DMS53 treated with DMSO at 0.1 percent for 48 hours (cell line): ENCODE results near the gene R3HDM2.
"Not testable (repeated sequence)": the region's sequence is repeated elsewhere in the genome, so short reads cannot be mapped to it uniquely, and the experiment has no call there.

Experiments
- DNase-seq: peaks from one replicate; lab custom pipeline; 2025; ENCODE audit not compliant: unreplicated experiment; lab: John Stamatoyannopoulos, UW

R3HDM2 gene

DNA sequence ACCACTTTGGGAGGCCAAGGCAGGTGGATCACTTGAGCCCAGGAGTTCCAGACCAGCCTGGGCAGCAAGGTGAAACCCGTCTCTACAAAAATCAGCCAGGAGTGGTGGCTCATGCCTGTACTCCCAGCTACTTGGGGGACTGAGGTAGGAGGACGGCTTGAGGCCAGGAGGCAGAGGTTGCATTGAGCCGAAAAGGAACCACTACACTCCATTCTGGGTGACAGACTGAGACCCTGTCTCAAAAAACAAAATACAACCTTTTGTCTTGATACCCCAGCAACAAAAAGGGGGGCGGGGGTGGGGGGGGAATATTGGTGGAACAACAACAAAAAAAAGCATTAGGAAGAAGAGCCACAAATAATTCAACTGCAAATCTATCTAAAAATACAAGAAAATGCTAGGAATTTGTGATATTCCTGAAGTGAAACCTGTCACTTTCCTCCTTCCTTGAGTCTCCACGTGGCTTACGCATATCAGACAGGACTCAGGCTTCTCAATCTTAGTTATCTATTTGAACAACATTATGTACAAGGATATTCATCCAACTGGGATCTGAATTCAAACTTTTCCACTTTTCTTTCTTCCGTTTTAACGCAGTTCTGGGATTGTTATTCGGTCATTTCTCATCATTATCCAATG, 1.3 kb downstream of the R3HDM2 start:
- peak; percentile 41 for DNase-seq

DNA sequence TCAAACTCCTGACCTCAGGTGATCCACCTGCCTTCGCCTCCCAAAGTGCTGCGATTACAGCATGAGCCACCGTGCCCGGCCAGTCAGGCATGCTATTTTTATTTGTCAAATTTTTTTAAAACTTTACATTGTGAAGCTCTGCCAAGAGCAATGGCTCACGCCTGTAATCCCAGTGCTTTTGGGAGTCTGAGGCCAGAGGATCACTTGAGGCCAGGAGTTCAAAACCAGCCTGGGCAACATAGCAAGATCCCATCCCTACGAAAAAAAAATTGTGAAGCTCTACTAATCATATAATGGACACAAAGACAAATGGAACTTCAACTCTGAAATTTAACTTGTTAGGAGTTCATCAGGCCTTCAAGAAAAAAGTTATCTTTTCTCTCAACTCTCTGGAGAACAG, 1.9 kb downstream of the R3HDM2 start:
- DNase-seq, result no peak

DNA sequence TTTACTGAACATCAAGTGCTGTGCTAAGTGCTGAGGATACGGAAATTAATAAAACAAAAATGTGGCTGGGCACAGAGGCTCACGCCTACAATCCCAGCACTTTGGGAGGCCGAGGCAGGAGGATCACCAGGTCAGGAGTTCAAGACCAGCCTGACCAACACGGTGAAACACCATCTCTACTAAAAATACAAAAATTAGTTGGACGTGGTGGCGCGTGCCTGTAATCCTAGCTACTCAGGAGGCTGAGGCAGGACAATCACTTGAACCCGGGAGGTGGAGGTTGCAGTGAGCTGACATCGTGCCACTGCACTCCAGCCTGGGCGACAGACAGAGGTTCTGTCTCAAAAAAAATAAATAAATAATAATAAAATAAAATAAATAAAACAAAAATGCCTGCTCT, 3.9 kb downstream of the R3HDM2 start:
- DNase-seq, result not testable (repeated sequence)

DNA sequence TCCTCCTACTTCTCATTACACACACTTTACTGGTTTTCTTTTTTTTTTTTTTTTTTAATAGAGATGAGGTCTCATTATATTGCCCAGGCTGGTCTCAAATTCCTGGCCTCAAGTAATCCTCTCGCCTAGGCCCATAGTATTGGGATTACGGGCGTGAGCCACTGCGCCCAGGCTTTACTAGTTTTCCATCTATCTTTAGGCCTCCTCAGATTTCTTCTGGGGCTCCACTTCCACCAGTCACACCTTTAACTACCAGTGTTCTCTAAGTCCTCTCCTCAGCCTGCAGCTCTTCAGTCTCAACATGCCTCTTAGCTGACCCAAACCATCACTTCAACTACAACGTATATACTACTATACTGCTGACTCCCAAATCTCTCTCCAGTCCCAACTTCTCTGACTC, 10.4 kb downstream of the R3HDM2 start:
- DNase-seq, result no peak

DNA sequence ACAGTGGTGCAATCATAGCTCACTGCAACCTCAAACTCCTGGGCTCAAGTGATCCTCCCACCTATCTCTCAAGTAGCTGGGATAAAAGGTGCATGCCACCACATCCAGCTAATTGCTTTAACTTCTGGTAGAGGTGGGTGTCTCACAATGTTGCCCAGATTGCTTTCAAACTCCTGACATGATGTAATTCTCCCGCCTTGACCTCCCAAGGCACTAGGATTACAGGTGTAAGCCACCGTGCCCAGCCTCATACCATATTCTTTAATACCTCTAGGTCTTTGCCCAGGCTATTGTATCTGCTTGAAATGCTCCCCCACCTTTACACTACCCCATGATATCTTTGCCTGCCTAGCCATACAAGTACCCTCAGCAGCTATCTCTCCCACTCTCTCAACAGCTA, 11.3 kb downstream of the R3HDM2 start:
- no peak for DNase-seq

DNA sequence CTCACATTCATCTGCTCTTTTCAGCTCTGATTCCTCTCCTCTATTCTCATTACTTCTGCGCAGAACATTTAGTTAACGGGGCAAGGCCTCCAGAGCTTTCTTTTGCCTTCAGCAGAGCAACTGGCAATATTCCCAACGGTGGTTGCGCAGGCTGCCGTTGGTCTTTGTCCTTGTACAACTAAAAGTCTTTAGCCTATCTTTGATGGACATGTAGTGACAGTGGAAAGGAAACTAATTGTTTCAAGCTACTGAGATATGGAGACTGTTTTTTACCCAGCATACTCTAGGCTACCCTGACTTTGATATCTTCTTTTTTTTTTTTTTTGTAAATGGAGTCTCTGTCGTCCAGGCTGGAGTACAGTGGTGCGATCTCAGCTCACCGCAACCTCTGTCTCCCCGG, 12.6 kb downstream of the R3HDM2 start:
- DNase-seq, result no peak

DNA sequence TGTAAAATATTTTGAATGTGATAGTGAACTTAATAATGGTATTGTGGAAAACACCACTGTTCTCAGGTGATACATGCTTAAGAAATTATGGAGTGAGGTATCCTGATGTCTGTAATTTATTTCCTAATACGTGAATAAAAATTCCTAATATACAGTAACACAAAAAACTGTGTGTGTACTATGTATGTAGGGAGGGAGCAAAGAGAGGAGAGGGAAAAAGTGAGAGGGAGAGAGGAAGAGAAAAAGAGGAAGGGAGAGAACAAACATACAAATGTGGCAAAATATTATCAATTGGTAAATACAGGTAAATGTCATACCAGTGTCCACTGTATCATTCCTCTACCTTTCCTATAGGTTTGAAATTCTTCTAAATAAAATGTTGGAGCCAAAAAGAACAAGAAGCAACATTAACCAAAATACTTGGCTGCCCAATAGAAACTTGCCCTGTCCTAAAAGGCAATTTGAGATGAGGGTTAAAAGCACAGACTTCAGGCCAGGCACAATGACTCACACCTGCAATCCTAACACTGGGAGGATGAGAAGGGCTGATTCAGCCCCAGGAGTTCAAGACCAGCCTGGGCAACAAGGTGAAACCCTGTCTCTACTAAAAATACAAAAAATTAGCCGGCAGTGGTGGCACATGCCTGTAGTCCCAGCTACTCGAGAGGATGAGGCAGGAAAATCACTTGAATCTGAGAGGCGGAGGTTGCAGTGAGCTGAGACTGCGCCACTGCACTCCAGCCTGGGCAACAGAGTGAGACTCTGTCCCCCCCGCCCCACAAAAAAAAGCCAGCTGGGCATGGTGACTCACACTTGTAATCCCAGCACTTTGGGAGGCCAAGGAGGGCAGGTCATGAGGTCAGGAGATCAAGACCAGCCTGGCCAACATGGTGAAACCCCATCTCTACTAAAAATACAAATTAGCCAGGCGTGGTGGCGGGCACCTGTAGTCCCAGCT, 14.5 kb downstream of the R3HDM2 start:
- no peak for DNase-seq

DNA sequence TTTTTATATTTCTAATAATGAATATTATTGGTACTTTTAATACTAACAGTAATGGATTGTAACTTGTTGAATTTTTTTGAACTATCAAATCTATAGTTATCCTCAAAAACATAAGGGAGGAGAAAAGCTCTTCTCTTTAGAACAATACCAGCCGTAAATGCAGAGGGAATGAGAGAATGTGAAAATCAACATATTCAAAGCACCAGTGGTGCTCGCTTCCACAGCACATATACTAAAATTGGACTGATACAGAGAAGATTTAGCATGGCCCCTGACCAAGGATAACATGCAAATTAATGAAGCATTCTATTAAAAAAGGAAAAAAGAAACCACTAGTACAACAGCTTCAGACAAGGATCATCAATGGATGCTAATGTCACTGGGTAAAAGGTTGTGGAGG, 15.8 kb downstream of the R3HDM2 start:
- no peak for DNase-seq

DNA sequence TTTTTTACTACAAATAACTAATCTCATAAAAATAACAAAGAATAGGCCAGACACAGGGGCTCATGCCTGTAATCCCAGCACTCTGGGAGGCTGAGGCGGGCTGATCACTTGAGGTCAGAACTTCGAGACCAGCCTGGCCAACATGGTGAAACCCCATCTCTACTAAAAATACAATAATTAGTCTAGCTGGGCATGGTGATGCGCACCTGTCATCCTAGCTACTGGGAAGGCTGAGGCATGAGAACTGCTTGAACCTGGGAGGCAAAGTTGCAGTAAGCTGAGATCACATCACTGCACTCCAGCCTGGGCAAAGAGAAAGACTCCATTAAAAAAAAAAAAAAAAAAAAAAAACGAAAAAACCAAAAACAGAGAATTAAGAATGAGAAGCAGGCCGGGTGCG, 16.7 kb downstream of the R3HDM2 start:
- not testable (repeated sequence) for DNase-seq

DNA sequence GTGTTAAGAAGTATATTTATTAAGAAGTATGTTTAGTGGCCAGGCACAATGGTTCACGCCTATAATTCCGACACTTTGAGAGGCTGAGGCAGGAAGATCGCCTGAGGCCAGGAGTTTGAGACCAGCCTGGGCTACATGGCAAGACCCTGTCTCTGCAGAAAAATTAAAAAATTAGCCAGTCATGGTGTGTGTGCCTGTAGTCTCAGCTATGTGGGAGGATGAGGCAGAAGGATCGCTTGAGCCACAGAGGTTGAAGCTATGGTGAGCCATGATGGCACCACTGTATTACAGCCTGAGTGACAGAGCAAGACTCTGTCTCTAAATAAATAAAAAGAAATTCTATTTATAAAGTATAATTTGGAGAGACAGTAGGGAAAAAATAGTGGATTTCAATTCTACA, 20.3 kb downstream of the R3HDM2 start:
- no peak for DNase-seq

DNA sequence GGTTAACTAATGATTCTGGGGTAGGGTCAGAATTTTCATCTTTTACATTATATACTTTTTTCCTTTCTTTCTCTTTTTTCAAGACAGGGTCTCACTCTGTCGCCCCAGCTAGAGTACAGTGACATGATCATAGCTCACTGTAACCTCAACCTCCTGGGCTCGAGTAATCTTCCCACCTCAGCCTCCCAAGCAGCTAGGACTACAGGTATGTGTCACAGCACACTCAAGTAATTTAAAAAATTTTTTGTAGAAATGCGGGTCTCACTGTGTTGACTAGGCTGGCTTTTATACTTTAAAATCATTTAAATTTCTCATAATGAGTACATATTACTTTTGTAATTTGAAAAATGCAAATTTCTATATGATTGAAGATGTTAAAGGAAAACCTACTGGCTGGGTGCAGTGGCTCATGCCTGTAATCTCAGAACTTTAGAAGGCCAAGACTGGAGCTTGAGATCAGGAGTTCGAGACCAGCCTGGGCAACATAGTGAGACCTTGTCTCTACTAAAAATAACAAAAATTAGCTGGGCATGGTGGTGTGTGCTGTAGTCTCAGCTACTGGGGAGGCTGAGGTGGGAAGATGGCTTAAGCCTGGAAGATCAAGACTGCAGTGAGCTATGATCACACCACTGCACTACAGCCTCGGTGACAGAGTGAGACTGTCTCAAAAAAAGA, 25.7 kb downstream of the R3HDM2 start:
- no peak for DNase-seq

DNA sequence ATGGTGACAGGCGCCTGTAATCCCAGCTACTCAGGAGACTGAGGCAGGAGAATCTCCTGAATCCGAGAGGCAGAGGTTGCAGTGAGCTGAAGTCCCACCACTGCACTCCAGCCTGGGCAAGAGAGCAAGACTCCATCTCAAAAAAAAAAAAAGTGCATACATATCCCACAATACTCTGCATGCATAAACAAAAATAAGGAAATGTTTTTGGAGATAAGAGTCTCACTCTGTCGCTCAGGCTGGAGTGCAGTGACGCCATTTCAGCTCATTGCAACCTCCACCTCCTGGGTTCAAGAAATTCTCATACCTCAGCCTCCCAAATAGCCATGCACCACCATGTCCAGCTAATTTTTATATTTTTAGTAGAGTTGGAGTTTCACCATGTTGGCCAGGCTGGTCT, 28.7 kb downstream of the R3HDM2 start:
- DNase-seq, result not testable (repeated sequence)

DNA sequence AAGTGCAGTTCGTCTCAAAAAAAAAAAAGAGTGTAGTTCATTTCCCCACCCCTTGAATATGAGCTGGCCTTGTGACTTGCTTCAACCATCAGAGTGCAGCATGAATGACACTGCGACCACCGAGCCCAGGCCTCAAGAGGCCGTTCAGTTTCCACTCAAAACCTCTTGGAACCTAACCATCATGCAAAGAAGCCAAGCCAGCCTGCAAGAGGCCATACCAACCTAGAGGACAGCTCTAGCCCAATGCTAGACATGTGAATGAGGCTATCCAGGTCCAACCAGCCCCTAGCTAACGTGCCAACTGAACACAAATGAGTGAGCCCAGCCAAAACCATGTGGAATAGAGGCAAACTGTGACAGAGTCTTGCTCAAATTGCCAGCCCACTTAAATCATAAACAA, 29.7 kb downstream of the R3HDM2 start:
- no peak for DNase-seq

DNA sequence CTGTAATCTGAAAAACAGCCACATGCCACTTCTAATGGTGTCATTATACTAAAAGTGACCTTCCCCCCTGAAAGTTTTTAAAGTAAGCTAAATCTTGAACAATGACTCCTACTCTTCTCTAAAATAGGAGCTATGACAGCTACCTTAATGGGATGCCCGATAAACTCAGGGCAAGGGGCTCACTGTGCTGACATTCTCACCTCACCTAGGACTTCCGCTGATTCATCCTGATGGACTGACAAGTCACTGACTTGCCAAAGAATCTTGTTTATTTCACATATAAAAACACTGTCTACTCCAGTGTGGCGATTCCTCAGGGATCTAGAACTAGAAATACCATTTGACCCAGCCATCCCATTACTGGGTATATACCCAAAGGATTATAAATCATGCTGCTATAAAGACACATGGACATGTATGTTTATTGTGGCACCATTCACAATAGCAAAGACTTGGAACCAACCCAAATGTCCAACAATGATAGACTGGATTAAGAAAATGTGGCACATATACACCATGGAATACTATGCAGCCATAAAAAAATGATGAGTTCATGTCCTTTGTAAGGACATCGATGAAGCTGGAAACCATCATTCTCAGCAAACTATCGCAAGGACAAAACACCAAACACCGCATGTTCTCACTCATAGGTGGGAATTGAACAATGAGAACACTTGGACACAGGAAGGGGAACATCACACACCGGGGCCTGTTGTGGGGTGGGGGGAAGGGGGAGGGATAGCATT, 31.0 kb downstream of the R3HDM2 start:
- DNase-seq, result not testable (repeated sequence)

DNA sequence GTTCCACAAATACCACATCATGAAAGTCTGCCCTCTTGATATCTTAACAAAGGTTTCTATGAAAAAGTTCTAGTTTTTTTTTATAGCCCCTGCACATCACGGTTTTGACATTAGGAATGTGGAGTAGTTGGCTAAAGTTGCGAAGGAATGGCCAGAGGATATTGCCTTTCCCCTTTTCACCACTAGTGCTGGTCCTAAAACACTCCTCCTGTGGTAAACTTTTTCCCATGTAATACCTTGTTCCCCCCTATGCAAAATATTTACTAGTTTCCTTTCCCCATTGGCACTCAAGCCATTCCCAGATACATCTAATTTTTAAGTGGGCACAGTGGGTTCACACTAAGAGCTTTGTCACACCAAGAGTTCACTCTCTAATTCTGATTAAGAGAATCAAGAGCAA, 33.4 kb downstream of the R3HDM2 start:
- no peak for DNase-seq

DNA sequence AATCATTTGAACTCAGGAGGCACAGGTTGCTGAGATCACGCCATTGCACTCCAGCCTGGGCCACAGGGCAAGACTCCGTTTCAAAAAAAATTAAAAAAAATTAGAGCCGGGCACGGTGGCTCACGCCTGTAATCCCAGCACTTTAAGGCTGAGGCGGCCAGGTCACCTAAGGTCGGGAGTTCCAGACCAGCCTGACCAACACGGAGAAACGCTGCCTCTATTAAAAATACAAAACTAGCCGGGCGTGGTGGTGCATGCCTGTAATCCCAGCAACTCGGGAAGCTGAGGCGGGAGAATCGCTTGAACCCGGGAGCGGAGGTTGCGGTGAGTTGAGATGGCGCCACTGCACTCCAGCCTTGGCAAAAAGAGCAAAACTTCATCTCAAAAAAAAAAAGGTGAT, 35.7 kb downstream of the R3HDM2 start:
- DNase-seq, result no peak

DNA sequence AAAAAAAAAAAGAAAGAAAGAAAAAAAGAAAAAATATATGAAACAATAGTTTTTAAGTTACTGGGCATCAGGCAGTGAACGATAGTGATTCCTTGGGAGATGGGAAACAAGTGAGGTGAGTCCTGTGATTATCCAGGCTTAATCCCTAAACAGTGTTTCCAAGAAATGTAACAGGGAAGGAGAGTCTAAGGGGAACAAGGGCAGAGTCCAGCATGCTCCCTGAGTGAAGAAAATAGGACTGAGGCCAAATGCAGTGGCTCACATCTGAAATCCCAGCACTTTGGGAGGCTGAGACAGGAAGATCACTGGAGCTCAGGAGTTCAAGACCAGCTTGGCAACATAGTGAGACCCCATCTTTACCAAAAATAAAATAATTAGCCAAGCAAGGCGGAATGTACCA, 40.7 kb downstream of the R3HDM2 start:
- no peak for DNase-seq

DNA sequence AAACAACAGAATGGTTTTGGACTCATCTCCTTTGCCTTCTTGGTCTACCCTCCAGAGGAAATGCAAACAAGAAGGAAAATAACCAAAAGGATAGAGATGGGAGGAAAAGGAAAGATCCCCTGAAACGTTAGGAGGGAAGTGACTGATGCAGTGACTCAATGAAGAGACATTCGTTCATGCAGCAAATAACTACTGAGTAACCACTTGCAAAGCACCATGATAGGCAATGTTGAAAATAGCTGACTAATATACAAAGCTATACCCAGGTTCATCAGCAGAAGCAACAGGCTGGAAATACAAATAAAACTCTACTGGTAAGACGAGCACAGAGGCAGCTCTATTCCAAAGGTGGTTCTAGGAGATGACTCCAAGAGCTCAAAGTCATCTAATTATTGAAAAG, 41.8 kb downstream of the R3HDM2 start:
- DNase-seq, result no peak

DNA sequence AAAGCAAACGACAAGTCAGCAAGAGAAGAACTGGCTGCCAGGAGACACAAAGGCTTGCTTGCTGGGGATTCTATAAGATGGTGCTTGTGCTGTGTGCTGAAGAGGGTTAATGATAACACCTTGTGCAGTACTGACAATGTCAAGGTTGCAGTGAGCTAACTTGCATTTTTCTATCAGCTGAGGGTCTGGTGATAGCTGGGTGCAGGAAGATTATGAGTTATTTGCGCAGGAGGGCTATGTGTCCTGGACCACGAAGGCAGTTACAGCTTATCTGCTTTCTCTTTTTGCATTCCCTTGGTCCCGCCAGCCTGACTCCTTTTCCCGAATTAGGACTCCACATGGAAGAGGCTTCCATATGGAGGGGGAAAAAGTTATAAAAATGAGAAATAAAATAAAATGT, 42.4 kb downstream of the R3HDM2 start:
- DNase-seq, result no peak

DNA sequence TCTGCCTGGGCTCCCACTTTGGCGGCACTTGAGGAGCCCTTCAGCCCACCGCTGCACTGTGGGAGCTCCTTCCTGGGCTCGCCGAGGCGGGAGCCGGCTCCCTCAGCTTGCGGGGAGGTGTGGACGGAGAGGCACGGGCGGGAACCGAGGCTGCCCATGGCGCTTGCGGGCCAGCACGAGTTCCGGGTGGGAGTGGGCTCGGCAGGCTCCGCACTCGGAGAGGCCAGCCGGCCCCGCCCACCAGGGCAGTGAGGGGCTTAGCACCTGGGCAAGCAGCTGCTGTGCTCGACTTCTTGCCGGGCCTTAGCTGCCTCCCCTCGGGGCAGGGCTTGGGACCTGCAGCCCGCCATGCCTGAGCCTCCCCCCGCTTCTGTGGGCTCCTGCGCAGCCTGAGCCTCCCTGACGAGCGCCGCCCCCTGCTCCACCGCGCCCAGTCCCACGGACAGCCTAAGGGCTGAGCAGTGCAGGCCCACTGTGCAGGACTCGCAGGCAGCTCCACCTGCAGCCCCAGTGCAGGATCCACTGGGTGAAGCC, 44.6 kb downstream of the R3HDM2 start:
- DNase-seq, result no peak

DNA sequence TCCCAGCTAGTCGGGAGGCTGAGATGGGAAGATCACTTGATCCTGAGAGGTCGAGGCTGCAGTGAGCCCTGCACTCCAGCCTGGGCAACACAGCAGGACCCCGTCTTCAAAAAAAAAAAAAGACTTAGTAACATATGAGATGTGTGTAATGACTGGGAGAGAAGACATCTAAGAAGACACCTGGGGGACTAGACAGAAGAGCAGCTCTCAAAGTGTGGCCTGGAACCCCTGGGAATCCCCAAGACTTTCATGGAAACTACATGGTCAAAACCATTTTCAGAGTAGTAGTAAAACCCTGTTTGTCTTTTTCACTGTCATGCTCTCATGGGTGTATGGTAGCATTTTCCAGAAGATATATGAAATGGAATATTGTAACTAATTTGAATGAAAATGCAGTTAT, 45.3 kb downstream of the R3HDM2 start:
- no peak for DNase-seq
